ENCODE measurements around the gene KRTAP16-1. TPM values are rescaled to one million over a fixed set of nuclear protein-coding genes. Genes with fewer than 3 reads are reported as not detected.
"Not testable (repeated sequence)": the region's sequence is repeated elsewhere in the genome, so short reads cannot be mapped to it uniquely, and the experiment has no call there.

The KRTAP16-1 gene, protein sequence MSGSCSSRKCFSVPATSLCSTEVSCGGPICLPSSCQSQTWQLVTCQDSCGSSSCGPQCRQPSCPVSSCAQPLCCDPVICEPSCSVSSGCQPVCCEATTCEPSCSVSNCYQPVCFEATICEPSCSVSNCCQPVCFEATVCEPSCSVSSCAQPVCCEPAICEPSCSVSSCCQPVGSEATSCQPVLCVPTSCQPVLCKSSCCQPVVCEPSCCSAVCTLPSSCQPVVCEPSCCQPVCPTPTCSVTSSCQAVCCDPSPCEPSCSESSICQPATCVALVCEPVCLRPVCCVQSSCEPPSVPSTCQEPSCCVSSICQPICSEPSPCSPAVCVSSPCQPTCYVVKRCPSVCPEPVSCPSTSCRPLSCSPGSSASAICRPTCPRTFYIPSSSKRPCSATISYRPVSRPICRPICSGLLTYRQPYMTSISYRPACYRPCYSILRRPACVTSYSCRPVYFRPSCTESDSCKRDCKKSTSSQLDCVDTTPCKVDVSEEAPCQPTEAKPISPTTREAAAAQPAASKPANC
- not detected for total RNA-seq
- polyA plus RNA-seq: not detected
- long read RNA-seq, donor 1: 0 reads
- long read RNA-seq, donor 2: 0 reads
- long read RNA-seq, donor 3: 0 reads
- long read RNA-seq, donor 4: 0 reads

DNA sequence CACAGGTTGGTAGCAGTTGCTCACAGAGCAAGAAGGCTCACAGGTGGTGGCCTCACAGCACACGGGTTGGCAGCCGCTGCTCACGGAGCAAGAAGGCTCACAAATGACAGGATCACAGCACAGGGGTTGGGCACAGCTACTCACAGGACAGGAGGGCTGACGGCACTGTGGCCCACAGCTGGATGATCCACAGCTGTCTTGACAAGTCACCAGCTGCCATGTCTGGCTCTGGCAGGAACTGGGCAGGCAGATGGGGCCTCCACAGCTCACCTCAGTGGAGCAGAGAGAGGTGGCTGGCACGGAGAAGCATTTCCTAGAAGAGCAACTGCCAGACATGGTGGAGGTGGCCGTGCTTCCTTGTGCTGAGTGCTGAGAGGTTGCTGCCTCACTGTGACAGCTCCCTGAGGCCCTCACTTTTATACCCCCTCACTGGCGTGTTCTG is at the start of gene KRTAP16-1:
TSS of gene KRTAP16-1 (minus strand) at position 392 of the 442 bp plus-strand sequence. CDS start at position 336, 56 bp downstream.
- H3K4me1 ChIP-seq (ENCODE audit: control insufficient read depth, insufficient read depth, low read length): no peaks in the 10 kb centered on the region
- ATAC-seq (no peak), DNase-seq (no peak)
- 62% methylated on average over 7 of the region's 7 CpGs for WGBS
- no peak within 1 kb of the TSS for H3K27ac ChIP-seq (ENCODE audit: low read length)
- H3K27me3 ChIP-seq (ENCODE audit: control insufficient read depth, insufficient read depth): no peaks in the 10 kb centered on the region
- intact Hi-C loops (cut with DNase I): no loop called here
- H3K9me3 ChIP-seq (ENCODE audit: control insufficient read depth, low read length): no peaks in the 10 kb centered on the region
- H3K4me3 ChIP-seq (ENCODE audit: low read length): no peak within 1 kb of the TSS

DNA sequence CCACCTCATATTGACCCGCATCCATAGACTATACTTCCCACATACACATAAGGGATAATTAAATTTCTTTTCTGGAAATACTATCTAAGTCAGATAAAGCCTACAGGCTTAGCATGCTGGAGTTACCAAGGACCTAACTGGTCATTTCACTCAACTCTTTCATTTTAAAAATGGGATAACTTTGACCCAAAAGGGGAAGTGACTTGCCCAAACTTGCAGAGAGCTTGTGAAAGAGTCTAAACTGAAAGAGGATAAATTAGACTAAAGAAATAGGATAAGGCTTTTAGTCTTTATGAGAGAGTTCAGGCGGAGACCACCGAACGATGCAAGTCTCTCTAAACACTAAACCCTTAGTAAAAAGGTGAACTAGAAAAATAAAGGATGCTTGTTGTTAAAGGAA is 45.4 kb upstream of the KRTAP16-1 start:
- intact Hi-C loops (cut with DNase I): no loop called here
- Histone ChIP-seq H3K27ac (ENCODE audit: low read length) (no peak overlapping the region), H3K9me3 (ENCODE audit: control insufficient read depth, low read length) (peaks cover 2% of the 10 kb centered on the region), H3K4me1 (ENCODE audit: control insufficient read depth, insufficient read depth, low read length) (no peaks in the 10 kb centered on the region), H3K27me3 (ENCODE audit: control insufficient read depth, insufficient read depth) (no peaks in the 10 kb centered on the region), H3K4me3 (ENCODE audit: low read length) (no peak overlapping the region)
- DNase-seq (no peak), ATAC-seq (no peak)
- 89% methylated on average over 4 of the region's 4 CpGs for WGBS

DNA sequence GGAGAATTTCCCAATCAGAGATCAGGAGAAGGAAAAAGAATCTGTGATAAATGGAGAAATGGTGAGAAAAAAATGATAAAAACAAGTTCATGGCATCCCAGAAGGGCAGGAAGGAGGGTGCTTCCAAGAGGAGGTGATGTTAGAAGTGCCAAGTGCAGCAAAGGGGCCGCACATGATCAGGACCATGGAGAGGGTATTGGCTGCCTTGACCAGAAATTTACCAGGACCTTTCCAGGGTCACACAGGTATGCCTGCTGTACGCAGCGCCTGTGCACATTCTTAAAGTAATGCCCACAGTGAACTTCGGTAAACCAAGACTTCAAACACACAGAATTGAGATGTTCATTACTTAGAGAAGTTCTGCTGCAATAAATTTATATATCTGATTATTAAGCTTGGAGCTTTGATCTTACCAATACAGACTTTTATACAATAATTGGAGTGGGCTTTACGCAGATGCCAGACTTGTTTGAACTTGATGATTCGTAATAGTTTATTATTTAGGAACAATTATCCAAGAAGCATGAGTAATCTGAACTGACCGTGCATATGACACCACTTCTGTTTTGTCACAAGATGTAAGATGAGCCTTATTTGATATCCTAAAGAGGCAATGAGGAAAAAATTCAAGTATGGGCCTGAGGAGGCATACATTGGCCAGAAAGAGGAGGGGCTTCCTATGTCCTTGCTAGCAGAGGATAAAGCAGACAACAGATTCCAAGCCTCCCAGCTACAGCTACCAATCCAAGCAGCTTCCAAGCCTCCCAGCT is 43.7 kb upstream of the KRTAP16-1 start:
- DNase-seq (no peak), ATAC-seq (no peak)
- Histone ChIP-seq H3K27ac (ENCODE audit: low read length) (no peak overlapping the region), H3K4me1 (ENCODE audit: control insufficient read depth, insufficient read depth, low read length) (no peaks in the 10 kb centered on the region), H3K27me3 (ENCODE audit: control insufficient read depth, insufficient read depth) (no peaks in the 10 kb centered on the region), H3K4me3 (ENCODE audit: low read length) (no peak overlapping the region), H3K9me3 (ENCODE audit: control insufficient read depth, low read length) (peaks cover 2% of the 10 kb centered on the region)
- WGBS: 79% methylated on average over 7 of the region's 7 CpGs
- intact Hi-C loops (cut with DNase I): no loop called here

DNA sequence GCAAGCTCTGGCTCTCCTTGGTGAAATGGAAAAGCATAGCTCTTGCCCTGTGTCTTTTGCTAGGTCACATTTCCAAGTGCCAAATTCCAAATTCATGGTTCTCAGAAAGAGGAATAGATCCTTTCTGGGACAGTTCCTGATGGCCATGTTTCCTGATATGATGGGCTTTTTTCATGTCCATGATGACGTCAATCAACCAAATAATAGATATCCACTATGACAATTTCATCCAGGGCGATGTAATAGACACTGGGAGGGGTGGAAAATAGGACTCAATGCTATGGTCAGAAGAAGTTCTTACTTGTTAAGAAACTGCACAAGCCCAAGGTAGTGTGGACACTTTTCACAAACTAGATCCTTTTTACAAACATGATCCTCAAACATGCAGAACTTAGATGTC is 42.1 kb upstream of the KRTAP16-1 start:
- Histone ChIP-seq H3K27me3 (ENCODE audit: control insufficient read depth, insufficient read depth) (no peaks in the 10 kb centered on the region), H3K4me1 (ENCODE audit: control insufficient read depth, insufficient read depth, low read length) (no peaks in the 10 kb centered on the region), H3K27ac (ENCODE audit: low read length) (no peak overlapping the region), H3K4me3 (ENCODE audit: low read length) (no peak overlapping the region), H3K9me3 (ENCODE audit: control insufficient read depth, low read length) (no peaks in the 10 kb centered on the region)
- DNase-seq (no peak), ATAC-seq (no peak)
- 84% methylated on average over 2 of the region's 2 CpGs for WGBS
- intact Hi-C loops (cut with DNase I): no loop called here

DNA sequence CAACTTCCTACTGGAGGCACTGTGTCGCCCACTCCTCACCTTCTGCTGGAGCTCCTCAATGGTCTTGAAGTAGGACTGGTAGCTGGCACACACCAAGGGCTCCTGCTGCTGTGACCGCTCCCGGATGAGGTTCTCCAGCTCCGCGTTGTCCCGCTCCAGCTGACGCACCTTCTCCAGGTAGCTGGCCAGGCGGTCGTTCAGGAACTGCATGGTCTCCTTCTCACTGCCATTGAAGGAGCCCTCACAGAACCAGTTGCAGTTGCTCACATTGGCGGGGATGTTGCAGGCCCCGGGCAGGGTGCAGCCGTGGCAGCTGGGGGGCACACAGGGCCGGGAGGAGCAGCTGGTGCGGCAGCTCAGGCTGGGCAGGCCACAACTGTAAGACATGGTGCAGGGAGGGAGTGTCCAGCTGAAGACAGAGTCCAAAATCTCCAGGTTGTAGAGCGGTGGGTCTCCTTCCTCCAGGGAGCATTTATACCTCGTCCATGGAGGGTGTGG is 41.3 kb upstream of the KRTAP16-1 start, which contains the start of gene KRT33A:
TSS of gene KRT33A (minus strand) at position 448 of the 498 bp plus-strand sequence. CDS start at position 387, 61 bp downstream.
- WGBS: 91% methylated on average over 16 of the region's 16 CpGs
- H3K27me3 ChIP-seq (ENCODE audit: control insufficient read depth, insufficient read depth); intact Hi-C loops (cut with DNase I); DNase-seq; H3K4me3 ChIP-seq (ENCODE audit: low read length); H3K27ac ChIP-seq (ENCODE audit: low read length); ATAC-seq; H3K4me1 ChIP-seq (ENCODE audit: control insufficient read depth, insufficient read depth, low read length); H3K9me3 ChIP-seq (ENCODE audit: control insufficient read depth, low read length): not testable (repeated sequence)

DNA sequence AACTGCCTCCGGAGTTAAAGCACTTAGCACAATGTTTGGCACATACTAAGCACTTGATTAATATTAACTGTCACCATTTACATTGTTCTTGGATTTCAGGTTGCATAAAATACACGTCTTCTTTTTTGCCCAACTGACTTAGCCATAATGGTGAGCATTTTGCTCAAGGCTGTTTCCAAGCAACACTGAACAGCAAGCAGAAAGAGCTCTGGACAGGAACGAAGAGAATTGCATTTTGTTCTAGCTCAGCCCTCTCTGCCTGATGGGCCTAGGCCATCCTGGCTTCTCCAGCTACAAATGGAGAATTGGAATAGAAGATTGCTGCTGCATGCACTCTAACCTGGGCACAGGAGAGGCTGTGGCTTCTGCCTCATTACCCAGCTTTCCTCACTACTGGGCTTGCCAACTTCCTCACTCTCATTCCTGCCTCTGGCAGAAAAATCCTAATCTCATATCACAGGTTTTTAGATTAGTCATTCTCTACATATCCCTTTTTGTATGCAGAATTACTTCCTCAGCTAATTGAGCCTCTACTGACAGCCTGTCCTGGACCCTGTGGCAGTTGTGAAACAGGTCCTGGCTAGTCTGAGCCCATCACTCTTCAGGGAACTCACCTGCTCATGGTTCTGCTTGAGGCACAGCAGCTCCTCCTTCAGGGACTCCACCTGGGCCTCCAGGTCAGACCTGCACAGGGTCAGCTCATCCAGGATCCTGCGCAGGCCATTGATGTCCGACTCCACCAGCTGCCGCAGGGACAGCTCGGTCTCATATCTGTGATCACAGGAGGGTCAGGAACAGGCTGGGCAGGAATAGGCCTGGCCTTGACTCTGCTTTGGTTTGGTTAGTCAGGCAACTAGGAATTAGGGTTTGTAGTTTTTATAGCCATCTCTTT is 39.0 kb upstream of the KRTAP16-1 start:
- ATAC-seq: no peak
- DNase-seq: no peak
- WGBS: 85% methylated on average over 7 of the region's 7 CpGs
- Histone ChIP-seq H3K27me3 (ENCODE audit: control insufficient read depth, insufficient read depth) (no peaks in the 10 kb centered on the region), H3K27ac (ENCODE audit: low read length) (no peak overlapping the region), H3K4me1 (ENCODE audit: control insufficient read depth, insufficient read depth, low read length) (no peaks in the 10 kb centered on the region), H3K9me3 (ENCODE audit: control insufficient read depth, low read length) (no peaks in the 10 kb centered on the region), H3K4me3 (ENCODE audit: low read length) (no peak overlapping the region)
- intact Hi-C loops (cut with DNase I): no loop called here

DNA sequence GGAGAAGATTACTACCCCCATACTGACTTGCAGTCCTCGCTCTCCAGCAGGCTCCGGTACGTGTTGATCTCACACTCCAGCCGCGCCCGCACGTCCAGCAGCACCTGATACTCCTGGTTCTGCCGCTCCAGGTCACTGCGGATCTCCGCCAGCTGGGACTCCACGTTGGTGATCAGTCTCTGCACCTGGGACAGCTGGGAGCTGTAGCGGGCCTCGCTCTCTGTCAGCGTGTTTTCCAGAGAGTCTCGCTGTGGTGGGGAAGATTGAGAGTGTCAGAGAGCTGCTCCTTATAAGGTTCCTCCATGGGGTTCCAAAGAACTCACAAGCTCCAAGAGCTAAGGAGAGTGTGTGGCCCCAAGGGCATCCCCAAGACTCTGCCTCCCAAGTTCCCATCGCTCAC is 37.3 kb upstream of the KRTAP16-1 start:
- H3K27me3 ChIP-seq (ENCODE audit: control insufficient read depth, insufficient read depth); H3K9me3 ChIP-seq (ENCODE audit: control insufficient read depth, low read length); H3K27ac ChIP-seq (ENCODE audit: low read length); ATAC-seq; DNase-seq; intact Hi-C loops (cut with DNase I); H3K4me1 ChIP-seq (ENCODE audit: control insufficient read depth, insufficient read depth, low read length); H3K4me3 ChIP-seq (ENCODE audit: low read length): not testable (repeated sequence)
- 82% methylated on average over 16 of the region's 16 CpGs for WGBS

DNA sequence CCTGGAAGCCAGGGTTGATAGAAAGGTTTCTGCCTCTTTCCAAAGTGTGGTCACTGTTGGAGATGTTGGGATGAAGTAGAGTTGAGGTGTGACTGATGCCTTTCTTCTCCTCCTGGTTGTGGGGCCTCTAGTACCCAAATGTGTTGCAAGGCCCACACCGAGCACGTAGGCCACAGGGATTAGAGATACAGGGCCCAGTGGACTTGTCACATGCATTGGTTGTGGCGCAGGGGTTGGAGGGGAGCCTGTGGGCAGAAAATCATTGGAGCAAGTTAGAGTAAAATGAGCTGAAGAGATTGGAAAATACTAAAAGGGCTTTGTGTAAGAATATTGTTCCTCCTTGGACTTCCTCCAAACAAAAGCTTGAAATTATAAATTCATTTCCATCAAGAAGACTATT is 36.9 kb upstream of the KRTAP16-1 start:
- ATAC-seq (no peak), DNase-seq (no peak)
- Histone ChIP-seq H3K27ac (ENCODE audit: low read length) (no peak overlapping the region), H3K27me3 (ENCODE audit: control insufficient read depth, insufficient read depth) (no peaks in the 10 kb centered on the region), H3K9me3 (ENCODE audit: control insufficient read depth, low read length) (peaks cover 2% of the 10 kb centered on the region), H3K4me3 (ENCODE audit: low read length) (no peak overlapping the region), H3K4me1 (ENCODE audit: control insufficient read depth, insufficient read depth, low read length) (no peaks in the 10 kb centered on the region)
- 77% methylated on average over 3 of the region's 3 CpGs for WGBS
- intact Hi-C loops (cut with DNase I): no loop called here

DNA sequence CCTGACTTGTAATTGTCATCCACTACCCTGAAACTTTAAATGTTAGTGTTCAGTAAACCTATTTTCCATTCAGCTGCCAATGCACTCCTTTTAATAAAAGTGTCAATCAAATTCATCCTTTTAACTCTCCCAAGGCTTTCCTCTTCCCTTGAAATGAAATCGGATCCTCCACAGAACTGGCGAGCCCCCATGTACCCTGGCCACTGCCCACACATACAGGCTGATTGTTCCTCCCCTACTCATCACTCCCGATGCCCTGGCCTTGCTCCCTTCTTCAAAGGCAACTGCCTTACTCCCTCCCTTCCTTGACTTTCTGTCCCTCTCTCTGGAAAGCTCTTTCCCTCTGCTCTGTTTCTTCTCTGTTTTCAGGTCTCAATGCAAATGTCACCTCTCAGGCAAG is 33.9 kb upstream of the KRTAP16-1 start:
- Histone ChIP-seq H3K27ac (ENCODE audit: low read length) (no peak overlapping the region), H3K4me3 (ENCODE audit: low read length) (no peak overlapping the region), H3K4me1 (ENCODE audit: control insufficient read depth, insufficient read depth, low read length) (no peaks in the 10 kb centered on the region), H3K9me3 (ENCODE audit: control insufficient read depth, low read length) (peaks cover 2% of the 10 kb centered on the region), H3K27me3 (ENCODE audit: control insufficient read depth, insufficient read depth) (no peaks in the 10 kb centered on the region)
- intact Hi-C loops (cut with DNase I): no loop called here
- DNase-seq (no peak), ATAC-seq (no peak)
- 70% methylated on average over 3 of the region's 3 CpGs for WGBS
